OCI-LY7 (cell line): Measurements from ENCODE around the gene COL5A1. TPM values are rescaled to one million over a fixed set of nuclear protein-coding genes. Genes with fewer than 3 reads are reported as not detected.

Experiments used
- BruUV-seq: library from RNA; stranded (reverse); fragments of 400-500 nt; replicated peaks from 2 replicates; lab custom pipeline; 2021; lab: Mats Ljungman, UMichigan
- CTCF ChIA-PET: fragments of 300-600 bp; sonication (Branson Sonifier 250); formaldehyde crosslinking; loops from one replicate; lab custom pipeline; 2022; ENCODE audit warnings: antibody characterized with exemption; ENCODE audit not compliant: unreplicated experiment; lab: Charles Lee
- POLR2A ChIA-PET: fragments of 300-600 bp; sonication (Branson Sonifier 250); formaldehyde crosslinking; loops from one replicate; lab custom pipeline; 2022; ENCODE audit warnings: antibody characterized with exemption; lab: Charles Lee
- DNase-seq: peaks from one replicate; pipeline ENCODE4 v3.0.0-alpha.2; 2015; ENCODE audit warnings: low spot score
- H2AFZ ChIP-seq: fragments of 200-600 bp; sonication (generic), shearing (Covaris generic); 2 replicates; pipeline ENCODE4 v1.6.1; 2014; ENCODE audit warnings: mild to moderate bottlenecking, antibody characterized with exemption, low read length, moderate library complexity
- H3K27ac ChIP-seq: fragments of 200-600 bp; sonication (generic); 2 replicates; pipeline ENCODE4 v1.5.1; 2014; ENCODE audit warnings: mixed run types, low read depth, mild to moderate bottlenecking, moderate library complexity, low read length, inconsistent platforms; ENCODE audit not compliant: poor library complexity, severe bottlenecking
- H3K36me3 ChIP-seq: fragments of 200-600 bp; sonication (generic); 2 replicates; pipeline ENCODE4 v1.6.1; 2014; ENCODE audit warnings: mild to moderate bottlenecking, antibody characterized with exemption, low read length, moderate library complexity, mixed read lengths; ENCODE audit not compliant: insufficient read depth
- H3K4me1 ChIP-seq: fragments of 200-600 bp; sonication (generic); 2 replicates; pipeline ENCODE4 v1.5.1; 2014; ENCODE audit warnings: mild to moderate bottlenecking, low read length; ENCODE audit not compliant: insufficient read depth, poor library complexity, severe bottlenecking
- H3K4me2 ChIP-seq: fragments of 200-600 bp; sonication (generic); 2 replicates; pipeline ENCODE4 v1.6.1; 2014; ENCODE audit warnings: mild to moderate bottlenecking, low read length
- H3K4me3 ChIP-seq: fragments of 200-600 bp; sonication (generic); 2 replicates; pipeline ENCODE4 v1.5.1; 2014; ENCODE audit warnings: mild to moderate bottlenecking, low read depth, low read length; ENCODE audit not compliant: poor library complexity, severe bottlenecking
- H3K79me2 ChIP-seq: fragments of 200-600 bp; sonication (generic); 2 replicates; pipeline ENCODE4 v1.6.1; 2016; ENCODE audit warnings: low read depth, mild to moderate bottlenecking, low read length, moderate library complexity, mixed read lengths; ENCODE audit not compliant: insufficient read depth
- H3K9me2 ChIP-seq: fragments of 200-600 bp; sonication (generic); 2 replicates; pipeline ENCODE4 v1.6.1; 2016; ENCODE audit warnings: mild to moderate bottlenecking, low read length, mixed read lengths; ENCODE audit not compliant: insufficient read depth
- H3K9me3 ChIP-seq: fragments of 200-600 bp; sonication (generic); 2 replicates; pipeline ENCODE4 v1.6.1; 2014; ENCODE audit warnings: mild to moderate bottlenecking, mixed run types, low read length, mixed read lengths
- H4K20me1 ChIP-seq: fragments of 200-600 bp; sonication (generic); 2 replicates; pipeline ENCODE4 v1.6.1; 2014; ENCODE audit warnings: mild to moderate bottlenecking, antibody characterized with exemption, low read length, moderate library complexity, mixed read lengths; ENCODE audit not compliant: insufficient read depth
- EZH2phosphoT487 ChIP-seq: fragments of 200-600 bp; sonication (generic); IDR thresholded peaks from 2 replicates; pipeline ENCODE4 v1.6.1; 2018; ENCODE audit warnings: low read depth, borderline replicate concordance, mild to moderate bottlenecking, mixed run types, antibody characterized with exemption, low read length, moderate library complexity, mixed read lengths
- intact Hi-C: fragments of 100-400 bp; cut with micrococcal nuclease; formaldehyde crosslinking; loops from one replicate; pipeline ENCODE4 v1.10.0; 2022; ENCODE audit not compliant: unreplicated experiment
- total RNA-seq, 2 experiments: library from RNA; depleted of rRNA in 1 of 2; stranded (reverse); fragments of >200 nt in 1 of 2; shearing (Covaris generic) in 1 of 2; gene quantifications; 2 replicates each; pipeline ENCODE4 v1.2.3, GENCODE V29; 2014 to 2022
- TF ChIP-seq, protein P1 (sequence below): fragments of 200-600 bp; sonication (generic); conservative IDR thresholded peaks from 2 replicates; pipeline ENCODE4 v1.5.1; 2014; ENCODE audit warnings: mild to moderate bottlenecking, antibody characterized with exemption, low read length, moderate library complexity, mixed read lengths

Gene COL5A1
- total RNA-seq, 2 experiments from 2014 or later = 12.2 to 28.6 TPM

GRCh38 chr9:134704498-134704897 is 62.9 kb downstream of the COL5A1 start:
- H2AFZ ChIP-seq = no peak overlapping the region
- no peak overlapping the region for H3K27ac ChIP-seq
- no peaks in the 10 kb centered on the region for H3K36me3 ChIP-seq
- H3K4me2 ChIP-seq = no peak overlapping the region
- DNase-seq = no peak
- ChIA-PET CTCF (no interaction called here), POLR2A (no interaction called here)
- H3K79me2 ChIP-seq = no peaks in the 10 kb centered on the region
- H4K20me1 ChIP-seq = no peaks in the 10 kb centered on the region
- H3K9me3 ChIP-seq = no peaks in the 10 kb centered on the region
- intact Hi-C loops = no loop called here
- no peaks in the 10 kb centered on the region for H3K4me1 ChIP-seq
- no peak for TF ChIP-seq EZH2phosphoT487
- TF ChIP-seq, protein P1, sequence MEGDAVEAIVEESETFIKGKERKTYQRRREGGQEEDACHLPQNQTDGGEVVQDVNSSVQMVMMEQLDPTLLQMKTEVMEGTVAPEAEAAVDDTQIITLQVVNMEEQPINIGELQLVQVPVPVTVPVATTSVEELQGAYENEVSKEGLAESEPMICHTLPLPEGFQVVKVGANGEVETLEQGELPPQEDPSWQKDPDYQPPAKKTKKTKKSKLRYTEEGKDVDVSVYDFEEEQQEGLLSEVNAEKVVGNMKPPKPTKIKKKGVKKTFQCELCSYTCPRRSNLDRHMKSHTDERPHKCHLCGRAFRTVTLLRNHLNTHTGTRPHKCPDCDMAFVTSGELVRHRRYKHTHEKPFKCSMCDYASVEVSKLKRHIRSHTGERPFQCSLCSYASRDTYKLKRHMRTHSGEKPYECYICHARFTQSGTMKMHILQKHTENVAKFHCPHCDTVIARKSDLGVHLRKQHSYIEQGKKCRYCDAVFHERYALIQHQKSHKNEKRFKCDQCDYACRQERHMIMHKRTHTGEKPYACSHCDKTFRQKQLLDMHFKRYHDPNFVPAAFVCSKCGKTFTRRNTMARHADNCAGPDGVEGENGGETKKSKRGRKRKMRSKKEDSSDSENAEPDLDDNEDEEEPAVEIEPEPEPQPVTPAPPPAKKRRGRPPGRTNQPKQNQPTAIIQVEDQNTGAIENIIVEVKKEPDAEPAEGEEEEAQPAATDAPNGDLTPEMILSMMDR = no peak
- H3K4me3 ChIP-seq = no peak overlapping the region
- H3K9me2 ChIP-seq = no peaks in the 10 kb centered on the region
- no TSS peak for BruUV-seq

- Histone ChIP-seq H3K9me2 (no peaks in the 10 kb centered on the region), H3K4me1 (no peaks in the 10 kb centered on the region), H3K4me3 (no peak overlapping the region), H3K4me2 (no peak overlapping the region), H3K9me3 (no peaks in the 10 kb centered on the region), H3K79me2 (no peaks in the 10 kb centered on the region), H3K27ac (no peak overlapping the region), H4K20me1 (no peaks in the 10 kb centered on the region), H3K36me3 (no peaks in the 10 kb centered on the region), H2AFZ (no peak overlapping the region)
- CTCF ChIA-PET = no interaction called here
- POLR2A ChIA-PET = no interaction called here
- no peak for TF ChIP-seq EZH2phosphoT487
- TF ChIP-seq, protein P1 = no peak
- DNase-seq = no peak
- intact Hi-C loops = no loop called here
- BruUV-seq = no TSS peak
Measured at GRCh38 chr9:134705786-134706185, 64.2 kb downstream of the COL5A1 start.

- H3K79me2 ChIP-seq = no peaks in the 10 kb centered on the region
- H3K4me1 ChIP-seq = no peaks in the 10 kb centered on the region
- no peak overlapping the region for H3K4me3 ChIP-seq
- H3K4me2 ChIP-seq = no peak overlapping the region
- BruUV-seq = no TSS peak
- ChIA-PET POLR2A (no interaction called here), CTCF (no interaction called here)
- H3K9me2 ChIP-seq = no peaks in the 10 kb centered on the region
- no peaks in the 10 kb centered on the region for H3K9me3 ChIP-seq
- intact Hi-C loops = no loop called here
- H3K27ac ChIP-seq = no peak overlapping the region
- DNase-seq = no peak
- no peak overlapping the region for H2AFZ ChIP-seq
- no peaks in the 10 kb centered on the region for H3K36me3 ChIP-seq
- H4K20me1 ChIP-seq = no peaks in the 10 kb centered on the region
- no peak for TF ChIP-seq EZH2phosphoT487
- TF ChIP-seq, protein P1 = no peak
Measured at GRCh38 chr9:134706522-134706921, 64.9 kb downstream of the COL5A1 start.
